Measurements from ENCODE around the gene DESI2.
"Not testable (repeated sequence)": the region's sequence is repeated elsewhere in the genome, so short reads cannot be mapped to it uniquely, and the experiment has no call there.

DNA sequence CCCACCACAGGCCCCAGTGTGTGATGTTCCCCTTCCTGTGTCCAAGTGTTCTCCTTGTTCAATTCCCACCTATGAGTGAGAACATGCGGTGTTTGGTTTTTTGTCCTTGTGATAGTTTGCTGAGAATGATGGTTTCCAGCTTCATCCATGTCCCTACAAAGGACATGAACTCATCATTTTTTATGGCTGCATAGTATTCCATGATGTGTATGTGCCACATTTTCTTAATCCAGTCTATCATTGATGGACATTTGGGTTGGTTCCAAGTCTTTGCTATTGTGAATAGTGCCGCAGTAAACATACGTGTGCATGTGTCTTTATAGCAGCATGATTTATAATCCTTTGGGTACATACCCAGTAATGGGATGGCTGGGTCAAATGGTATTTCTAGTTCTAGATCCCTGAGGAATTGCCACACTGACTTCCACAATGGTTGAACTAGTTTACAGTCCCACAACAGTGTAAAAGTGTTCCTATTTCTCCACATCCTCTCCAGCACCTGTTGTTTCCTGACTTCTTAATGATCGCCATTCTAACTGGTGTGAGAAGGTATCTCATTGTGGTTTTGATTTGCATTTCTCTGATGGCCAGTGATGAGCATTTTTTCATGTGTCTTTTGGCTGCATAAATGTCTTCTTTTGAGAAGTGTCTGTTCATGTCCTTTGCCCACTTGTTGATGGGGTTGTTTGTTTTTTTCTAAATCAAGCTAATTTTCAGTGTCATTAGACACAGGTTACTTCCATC is 8.8 kb downstream of the DESI2 start:
- TF ChIP-seq POLR2A (IDR thresholded peaks at IDR 0.05; ENCODE audit: control extremely low read depth in 1 of 2, low read depth in 2 of 2, low read length in 2 of 2); SP1 (IDR thresholded peaks at IDR 0.05; ENCODE audit: low read depth, low read length); BCL11A (IDR thresholded peaks at IDR 0.05; ENCODE audit: low read depth in 2 of 2, low read length in 2 of 2); SIN3A (conservative IDR thresholded peaks at IDR 0.05 in 1 of 2, IDR thresholded peaks at IDR 0.05 in 1 of 2; ENCODE audit: low read depth in 1 of 2, low read length in 2 of 2); CHD2 (IDR thresholded peaks at IDR 0.05; ENCODE audit: low read length); RAD21 (IDR thresholded peaks at IDR 0.05 in 1 of 2, conservative IDR thresholded peaks at IDR 0.05 in 1 of 2; ENCODE audit: low read depth in 2 of 2, low read length in 2 of 2); CEBPB (IDR thresholded peaks at IDR 0.05; ENCODE audit: low read depth, low read length); BRCA1 (IDR thresholded peaks at IDR 0.05; ENCODE audit: low read depth, low read length); NANOG (IDR thresholded peaks at IDR 0.05; ENCODE audit: insufficient read depth, low read depth, low read length, poor library complexity, severe bottlenecking); JUND (IDR thresholded peaks at IDR 0.05; ENCODE audit: low read length): not testable (repeated sequence)
- TF ChIP-seq, protein P1, sequence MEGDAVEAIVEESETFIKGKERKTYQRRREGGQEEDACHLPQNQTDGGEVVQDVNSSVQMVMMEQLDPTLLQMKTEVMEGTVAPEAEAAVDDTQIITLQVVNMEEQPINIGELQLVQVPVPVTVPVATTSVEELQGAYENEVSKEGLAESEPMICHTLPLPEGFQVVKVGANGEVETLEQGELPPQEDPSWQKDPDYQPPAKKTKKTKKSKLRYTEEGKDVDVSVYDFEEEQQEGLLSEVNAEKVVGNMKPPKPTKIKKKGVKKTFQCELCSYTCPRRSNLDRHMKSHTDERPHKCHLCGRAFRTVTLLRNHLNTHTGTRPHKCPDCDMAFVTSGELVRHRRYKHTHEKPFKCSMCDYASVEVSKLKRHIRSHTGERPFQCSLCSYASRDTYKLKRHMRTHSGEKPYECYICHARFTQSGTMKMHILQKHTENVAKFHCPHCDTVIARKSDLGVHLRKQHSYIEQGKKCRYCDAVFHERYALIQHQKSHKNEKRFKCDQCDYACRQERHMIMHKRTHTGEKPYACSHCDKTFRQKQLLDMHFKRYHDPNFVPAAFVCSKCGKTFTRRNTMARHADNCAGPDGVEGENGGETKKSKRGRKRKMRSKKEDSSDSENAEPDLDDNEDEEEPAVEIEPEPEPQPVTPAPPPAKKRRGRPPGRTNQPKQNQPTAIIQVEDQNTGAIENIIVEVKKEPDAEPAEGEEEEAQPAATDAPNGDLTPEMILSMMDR (IDR thresholded peaks at IDR 0.05; ENCODE audit: control extremely low read depth in 1 of 3, insufficient read depth in 1 of 3, low read depth in 1 of 3, low read length in 3 of 3) = not testable (repeated sequence)
- TF ChIP-seq, protein P2, sequence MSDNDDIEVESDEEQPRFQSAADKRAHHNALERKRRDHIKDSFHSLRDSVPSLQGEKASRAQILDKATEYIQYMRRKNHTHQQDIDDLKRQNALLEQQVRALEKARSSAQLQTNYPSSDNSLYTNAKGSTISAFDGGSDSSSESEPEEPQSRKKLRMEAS (IDR thresholded peaks at IDR 0.05) = not testable (repeated sequence)

All from H1 (cell line).